ENCODE data around the gene HCFC1R1. TPM values are rescaled to one million over a fixed set of nuclear protein-coding genes. Genes with fewer than 3 reads are reported as not detected.
"Not testable (repeated sequence)": the region's sequence is repeated elsewhere in the genome, so short reads cannot be mapped to it uniquely, and the experiment has no call there.

Gene HCFC1R1
- polyA plus RNA-seq, 3 donors = 16.7 to 27.1 (median 19.9) TPM

- H3K27me3 ChIP-seq (ENCODE audit: control insufficient read depth in 2 of 2, insufficient read depth in 2 of 2, low read length in 2 of 2); H3K36me3 Mint-ChIP-seq; H3K9me3 Mint-ChIP-seq; H3K79me2 ChIP-seq (ENCODE audit: insufficient read depth, low read length); H3K27me3 Mint-ChIP-seq (ENCODE audit: low read depth in 3 of 3); H3K9ac ChIP-seq (ENCODE audit: insufficient read depth, low read length, poor library complexity, severe bottlenecking); H3K4me3 ChIP-seq (replicated peaks in 1 of 3; ENCODE audit: low read depth in 2 of 3, low read length in 3 of 3); H3K27ac ChIP-seq (ENCODE audit: low read depth in 1 of 2, low read length in 2 of 2); DNase-seq; H3K27ac Mint-ChIP-seq; intact Hi-C loops (cut with micrococcal nuclease); H4K20me1 ChIP-seq (ENCODE audit: insufficient read depth, low read length); H2AFZ ChIP-seq (ENCODE audit: insufficient read depth, low read depth, low read length, poor library complexity, severe bottlenecking); H3K9me3 ChIP-seq (replicated peaks in 1 of 2; ENCODE audit: control insufficient read depth in 1 of 2, insufficient read depth in 1 of 2, low read length in 2 of 2); H3K4me3 Mint-ChIP-seq; H3K4me2 ChIP-seq (replicated peaks; ENCODE audit: extremely low read depth, low read length, poor library complexity, severe bottlenecking); H3K36me3 ChIP-seq (replicated peaks in 1 of 2; ENCODE audit: control insufficient read depth in 1 of 2, insufficient read depth in 2 of 2, low read length in 2 of 2): not testable (repeated sequence)
- WGBS (ENCODE audit: insufficient coverage) = no CpG with 5 or more reads among the region's 4 CpGs
- H3K4me1 Mint-ChIP-seq = peaks cover 58% of the 10 kb centered on the region
- H3K4me1 ChIP-seq (ENCODE audit: control insufficient read depth in 1 of 2, insufficient read depth in 2 of 2, low read length in 2 of 2) = peaks cover 42 to 60% of the 10 kb centered on the region in 2 donors
Measured at GRCh38 chr16:3072148-3072547, 48.4 kb upstream of the HCFC1R1 start.

- Histone ChIP-seq H3K36me3 (replicated peaks in 1 of 2; ENCODE audit: control insufficient read depth in 1 of 2, insufficient read depth in 2 of 2, low read length in 2 of 2) (peaks cover 0 to 1% of the 10 kb centered on the region in 2 donors), H3K27me3 (ENCODE audit: control insufficient read depth in 2 of 2, insufficient read depth in 2 of 2, low read length in 2 of 2) (no peaks in the 10 kb centered on the region), H3K4me3 (replicated peaks in 1 of 3; ENCODE audit: low read depth in 2 of 3, low read length in 3 of 3) (no peak overlapping the region), H3K9me3 (replicated peaks in 1 of 2; ENCODE audit: control insufficient read depth in 1 of 2, insufficient read depth in 1 of 2, low read length in 2 of 2) (no peaks in the 10 kb centered on the region), H3K79me2 (ENCODE audit: insufficient read depth, low read length) (no peaks in the 10 kb centered on the region), H2AFZ (ENCODE audit: insufficient read depth, low read depth, low read length, poor library complexity, severe bottlenecking) (no peak overlapping the region), H3K27ac (ENCODE audit: low read depth in 1 of 2, low read length in 2 of 2) (no peak overlapping the region), H3K4me2 (replicated peaks; ENCODE audit: extremely low read depth, low read length, poor library complexity, severe bottlenecking) (no peak overlapping the region), H3K4me1 (ENCODE audit: control insufficient read depth in 1 of 2, insufficient read depth in 2 of 2, low read length in 2 of 2) (peaks cover 42 to 60% of the 10 kb centered on the region in 2 donors), H3K9ac (ENCODE audit: insufficient read depth, low read length, poor library complexity, severe bottlenecking) (no peak overlapping the region), H4K20me1 (ENCODE audit: insufficient read depth, low read length) (no peaks in the 10 kb centered on the region)
- Mint-ChIP-seq H3K9me3 (peaks cover 0 to 4% (median 0%) of the 10 kb centered on the region in 7 donors), H3K4me3 (no peak overlapping the region), H3K27ac (no peak overlapping the region), H3K27me3 (ENCODE audit: low read depth in 3 of 3) (peaks cover 0 to 8% (median 1%) of the 10 kb centered on the region in 3 donors), H3K4me1 (peaks cover 58% of the 10 kb centered on the region), H3K36me3 (peaks cover 3% of the 10 kb centered on the region in 2 donors)
- DNase-seq = no peak
- no peak for TF ChIP-seq CTCF (IDR thresholded peaks at IDR 0.05)
- WGBS (ENCODE audit: insufficient coverage) = 97% methylated on average over 7 of the region's 7 CpGs
- intact Hi-C loops (cut with micrococcal nuclease) = no loop called here
Measured at GRCh38 chr16:3071655-3072054, 47.9 kb upstream of the HCFC1R1 start.

All from CD14-positive monocyte (primary cell).